MCF 10A (cell line): ENCODE data around the gene SLC7A8. TPM values are rescaled to one million over a fixed set of nuclear protein-coding genes. Genes with fewer than 3 reads are reported as not detected.
"Not testable (repeated sequence)": the region's sequence is repeated elsewhere in the genome, so short reads cannot be mapped to it uniquely, and the experiment has no call there.

ENCODE experiments used
- BruUV-seq: library from RNA; stranded (reverse); fragments of 400-500 nt; replicated peaks from 2 replicates; lab custom pipeline; 2021; lab: Mats Ljungman, UMichigan
- CTCF ChIA-PET: fragments of 300-600 bp; sonication (Branson Sonifier 250); formaldehyde crosslinking; extraction: SDS; loops from one replicate; lab custom pipeline; 2021; ENCODE audit warnings: antibody characterized with exemption, inconsistent platforms; lab: Yijun Ruan, JAX
- POLR2A ChIA-PET: fragments of 300-600, 350-650 bp; sonication (Branson Sonifier 250); formaldehyde crosslinking; extraction: SDS; loops from one replicate; lab custom pipeline; 2020; ENCODE audit warnings: antibody characterized with exemption, inconsistent platforms; lab: Yijun Ruan, JAX
- DNase-seq: peaks from one replicate; pipeline ENCODE4 v3.0.0-alpha.2; 2018; ENCODE audit not compliant: unreplicated experiment
- H3K27ac Mint-ChIP-seq: one replicate; pipeline ENCODE4 v1.8.0; 2022; ENCODE audit warnings: mild to moderate bottlenecking, low read depth, mixed read lengths; ENCODE audit not compliant: unreplicated experiment
- H3K27me3 Mint-ChIP-seq: one replicate; pipeline ENCODE4 v1.8.0; 2022; ENCODE audit warnings: mixed read lengths; ENCODE audit not compliant: insufficient read depth, unreplicated experiment
- H3K36me3 Mint-ChIP-seq: one replicate; pipeline ENCODE4 v1.8.0; 2022; ENCODE audit warnings: mild to moderate bottlenecking, moderate library complexity, mixed read lengths; ENCODE audit not compliant: insufficient read depth, unreplicated experiment
- H3K4me1 Mint-ChIP-seq: one replicate; pipeline ENCODE4 v1.8.0; 2022; ENCODE audit warnings: mixed read lengths; ENCODE audit not compliant: insufficient read depth, unreplicated experiment
- H3K4me3 Mint-ChIP-seq: one replicate; pipeline ENCODE4 v1.8.0; 2022; ENCODE audit warnings: mild to moderate bottlenecking, moderate library complexity, mixed read lengths; ENCODE audit not compliant: unreplicated experiment
- H3K9me3 Mint-ChIP-seq: one replicate; pipeline ENCODE4 v1.8.0; 2022; ENCODE audit warnings: mixed read lengths; ENCODE audit not compliant: unreplicated experiment
- intact Hi-C: fragments of 100-400 bp; cut with micrococcal nuclease; formaldehyde crosslinking; loops from 2 replicates; pipeline ENCODE4 v1.14.1; 2022
- total RNA-seq: library from RNA; stranded (reverse); gene quantifications from 2 replicates; pipeline ENCODE4 v1.2.3, GENCODE V29; 2022
- TF ChIP-seq, protein P1 (sequence below): fragments of 200-600 bp; IDR thresholded peaks from one replicate; pipeline ENCODE4 v1.8.0; 2022; ENCODE audit warnings: antibody characterized with exemption, mild to moderate bottlenecking; ENCODE audit not compliant: unreplicated experiment

Gene SLC7A8
- total RNA-seq, 1 experiment from 2014 or later: 2.4 TPM

DNA sequence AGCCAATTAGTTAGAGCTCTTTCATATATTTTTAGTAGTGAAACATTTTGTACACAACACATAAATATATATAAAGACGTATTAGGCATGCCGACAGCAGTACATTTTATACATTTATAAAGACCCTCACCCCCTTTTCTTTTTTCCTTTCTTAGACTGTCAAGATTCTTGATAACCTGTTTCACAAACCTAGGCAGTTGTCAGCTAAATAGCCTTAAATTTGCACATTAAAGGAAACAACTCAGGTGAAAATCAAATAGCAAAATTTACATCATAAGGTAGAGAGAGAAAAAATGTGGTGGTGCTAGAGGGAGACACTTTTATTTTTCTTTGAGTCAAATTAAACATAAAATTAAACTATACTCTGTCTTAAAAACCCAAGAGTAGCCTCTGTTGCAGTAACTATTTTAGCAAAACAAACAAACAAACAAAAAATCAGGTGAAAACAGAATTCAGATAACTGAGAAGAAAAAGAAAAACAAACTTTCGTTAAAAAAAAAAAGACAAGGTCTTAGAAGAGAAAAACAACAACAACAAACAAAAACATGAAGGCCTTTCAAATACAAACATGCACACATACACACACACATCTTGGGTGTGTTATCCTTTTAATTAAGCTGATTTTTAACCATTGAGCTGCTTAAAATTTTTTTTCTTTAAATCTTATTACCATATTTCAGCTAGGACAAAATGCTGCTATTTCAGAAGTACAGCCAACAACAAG lies 23.1 kb upstream of the SLC7A8 start:
- intact Hi-C loops: no loop called here
- H3K27ac Mint-ChIP-seq: no peak overlapping the region
- H3K4me1 Mint-ChIP-seq: peaks cover 11% of the 10 kb centered on the region
- no peaks in the 10 kb centered on the region for H3K36me3 Mint-ChIP-seq
- TF ChIP-seq, protein P1, sequence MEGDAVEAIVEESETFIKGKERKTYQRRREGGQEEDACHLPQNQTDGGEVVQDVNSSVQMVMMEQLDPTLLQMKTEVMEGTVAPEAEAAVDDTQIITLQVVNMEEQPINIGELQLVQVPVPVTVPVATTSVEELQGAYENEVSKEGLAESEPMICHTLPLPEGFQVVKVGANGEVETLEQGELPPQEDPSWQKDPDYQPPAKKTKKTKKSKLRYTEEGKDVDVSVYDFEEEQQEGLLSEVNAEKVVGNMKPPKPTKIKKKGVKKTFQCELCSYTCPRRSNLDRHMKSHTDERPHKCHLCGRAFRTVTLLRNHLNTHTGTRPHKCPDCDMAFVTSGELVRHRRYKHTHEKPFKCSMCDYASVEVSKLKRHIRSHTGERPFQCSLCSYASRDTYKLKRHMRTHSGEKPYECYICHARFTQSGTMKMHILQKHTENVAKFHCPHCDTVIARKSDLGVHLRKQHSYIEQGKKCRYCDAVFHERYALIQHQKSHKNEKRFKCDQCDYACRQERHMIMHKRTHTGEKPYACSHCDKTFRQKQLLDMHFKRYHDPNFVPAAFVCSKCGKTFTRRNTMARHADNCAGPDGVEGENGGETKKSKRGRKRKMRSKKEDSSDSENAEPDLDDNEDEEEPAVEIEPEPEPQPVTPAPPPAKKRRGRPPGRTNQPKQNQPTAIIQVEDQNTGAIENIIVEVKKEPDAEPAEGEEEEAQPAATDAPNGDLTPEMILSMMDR: no peak
- ChIA-PET CTCF (interaction anchor here (0.6 to 3.7 kb wide), 7 partner anchors 11 to 90 kb away, joined by 3 to 22 read pairs (median 4); no protein-coding TSS in a partner anchor), POLR2A (interaction anchor here (0.6 to 0.7 kb wide), 2 partner anchors 34 to 1836 kb away, joined by 3 read pairs; no protein-coding TSS in a partner anchor)
- no peaks in the 10 kb centered on the region for H3K27me3 Mint-ChIP-seq
- BruUV-seq: no TSS peak
- no peaks in the 10 kb centered on the region for H3K9me3 Mint-ChIP-seq
- DNase-seq: no peak
- no peak overlapping the region for H3K4me3 Mint-ChIP-seq

DNA sequence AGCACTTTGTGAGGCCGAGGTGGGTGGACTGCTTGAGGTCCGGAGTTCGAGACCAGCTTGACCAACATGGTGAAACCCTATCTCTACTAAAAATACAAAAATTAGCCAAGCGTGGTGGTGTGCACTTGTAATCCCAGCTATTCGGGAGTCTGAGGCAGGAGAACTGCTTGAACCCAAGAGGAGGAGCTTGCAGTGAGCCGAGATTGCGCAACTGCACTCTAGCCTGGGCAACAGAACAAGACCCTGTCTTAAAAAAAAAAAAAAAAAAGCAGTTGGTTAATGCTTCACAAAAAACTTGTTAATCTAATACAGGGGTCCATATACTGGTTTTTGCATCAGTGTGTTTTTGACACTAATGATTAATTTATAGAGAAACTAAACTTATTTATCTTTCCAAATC lies 18.5 kb upstream of the SLC7A8 start:
- POLR2A ChIA-PET: interaction anchor here (0.6 to 2.0 kb wide), 3 partner anchors 8 to 105 kb away, joined by 3 to 9 read pairs (median 4); partner anchors contain the start of gene BCL2L2
- CTCF ChIA-PET: interaction anchor here (0.7 to 4.1 kb wide), 3 partner anchors 15 to 109 kb away, joined by 4 to 25 read pairs (median 10); no protein-coding TSS in a partner anchor
- TF ChIP-seq, protein P1: no peak
- H3K27ac Mint-ChIP-seq: no peak overlapping the region
- peaks cover 10% of the 10 kb centered on the region for H3K4me1 Mint-ChIP-seq
- no peak for DNase-seq
- H3K27me3 Mint-ChIP-seq: no peaks in the 10 kb centered on the region
- no TSS peak for BruUV-seq
- H3K36me3 Mint-ChIP-seq: no peaks in the 10 kb centered on the region
- H3K9me3 Mint-ChIP-seq: no peaks in the 10 kb centered on the region
- no peak overlapping the region for H3K4me3 Mint-ChIP-seq
- intact Hi-C loops: no loop called here

DNA sequence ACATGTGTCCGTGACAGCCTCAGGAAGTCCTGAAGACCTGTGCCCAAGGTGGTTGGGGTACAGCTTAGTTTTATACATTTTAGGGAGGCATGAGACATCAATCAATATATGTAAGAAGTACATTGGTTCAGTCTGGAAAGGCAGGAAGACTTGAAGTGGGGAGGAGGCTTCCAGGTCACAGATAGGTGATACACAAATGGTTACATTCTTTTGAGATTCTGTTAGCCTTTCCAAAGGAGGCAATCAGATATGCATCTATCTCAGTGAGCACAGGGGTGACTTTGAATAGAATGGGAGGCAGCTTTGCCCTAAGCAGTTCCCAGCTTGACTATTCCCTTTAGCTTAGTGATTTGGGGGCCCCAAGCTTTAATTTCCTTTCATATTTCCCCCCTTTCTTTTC lies 15.7 kb upstream of the SLC7A8 start:
- H3K36me3 Mint-ChIP-seq, H3K4me3 Mint-ChIP-seq, BruUV-seq, H3K27me3 Mint-ChIP-seq, H3K27ac Mint-ChIP-seq, H3K9me3 Mint-ChIP-seq, DNase-seq, intact Hi-C loops: not testable (repeated sequence)
- H3K4me1 Mint-ChIP-seq: peaks cover 22% of the 10 kb centered on the region
- POLR2A ChIA-PET: interaction anchor here (0.6 to 0.7 kb wide), 3 partner anchors 10 to 206 kb away, joined by 3 to 4 read pairs (median 4); no protein-coding TSS in a partner anchor
- CTCF ChIA-PET: interaction anchor here (0.8 to 4.1 kb wide), 4 partner anchors 9 to 84 kb away, joined by 3 to 25 read pairs (median 5); no protein-coding TSS in a partner anchor

DNA sequence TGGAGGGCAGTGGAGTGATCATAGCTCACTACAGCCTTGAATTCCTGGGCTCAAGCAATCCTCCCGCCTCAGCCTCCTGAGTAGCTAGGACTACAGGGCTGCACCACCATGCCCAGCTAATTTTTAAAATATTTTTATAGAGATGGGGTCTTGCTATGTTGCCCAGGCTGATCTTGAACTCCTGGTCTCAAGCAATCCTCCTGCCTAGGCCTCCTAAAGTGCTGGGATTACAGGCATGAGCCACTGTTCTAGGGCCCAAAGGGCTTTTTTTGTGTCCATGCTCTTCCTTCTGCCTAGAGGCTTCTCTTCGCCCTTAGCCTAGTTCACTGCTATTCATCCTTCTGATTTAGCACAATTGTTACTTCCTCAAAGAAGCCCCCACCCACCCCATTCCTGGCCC lies 13.0 kb upstream of the SLC7A8 start:
- intact Hi-C loops: not testable (repeated sequence)
- CTCF ChIA-PET: interaction anchor here (1.5 to 2.1 kb wide), 2 partner anchors 9 to 10 kb away, joined by 5 to 17 read pairs; no protein-coding TSS in a partner anchor

More for the DNA sequence above, 13.0 kb upstream of the SLC7A8 start:
- H3K36me3 Mint-ChIP-seq, BruUV-seq, DNase-seq, H3K9me3 Mint-ChIP-seq, H3K27ac Mint-ChIP-seq, H3K4me3 Mint-ChIP-seq, H3K27me3 Mint-ChIP-seq: not testable (repeated sequence)
- H3K4me1 Mint-ChIP-seq: peaks cover 22% of the 10 kb centered on the region
- POLR2A ChIA-PET: interaction anchor here (1.0 kb wide), 1 partner anchor 105 kb away, joined by 3 read pairs; no protein-coding TSS in a partner anchor
